Astrocyte (in vitro differentiated cells and primary cell): Measurements from ENCODE around the gene NPRL2.

Experiments
- EZH2 ChIP-seq: IDR thresholded peaks from 2 replicates; pipeline ENCODE4 v1.6.1; 2012; ENCODE audit warnings: mild to moderate bottlenecking, low read length, inconsistent platforms; ENCODE audit not compliant: insufficient read depth
- TF ChIP-seq, protein P1 (sequence below): IDR thresholded peaks from 2 replicates; pipeline ENCODE4 v1.5.1; 2011; ENCODE audit warnings: low read depth, mild to moderate bottlenecking, inconsistent platforms, low read length, moderate library complexity; ENCODE audit not compliant: insufficient read depth

DNA sequence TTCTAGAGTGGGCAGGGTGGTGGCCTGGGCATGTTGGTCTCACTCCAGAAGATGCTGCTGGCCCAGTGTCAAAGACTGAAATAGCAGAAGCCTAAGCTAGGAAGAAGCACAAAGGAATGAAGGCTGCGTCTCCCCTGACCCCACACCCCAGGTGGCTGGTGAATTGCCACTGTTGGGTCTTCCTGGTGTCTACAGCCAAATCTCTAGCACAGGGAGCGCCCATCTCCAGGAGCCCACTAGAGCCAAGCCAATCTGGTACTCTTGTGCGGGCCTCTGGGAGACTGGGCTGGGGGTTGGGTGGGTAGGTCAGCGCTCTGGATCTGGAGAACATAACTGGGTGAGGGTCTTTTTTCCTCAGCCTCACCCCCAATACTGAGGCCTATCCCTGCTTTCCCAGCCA is 23.4 kb downstream of the NPRL2 start:
- TF ChIP-seq, protein P1, sequence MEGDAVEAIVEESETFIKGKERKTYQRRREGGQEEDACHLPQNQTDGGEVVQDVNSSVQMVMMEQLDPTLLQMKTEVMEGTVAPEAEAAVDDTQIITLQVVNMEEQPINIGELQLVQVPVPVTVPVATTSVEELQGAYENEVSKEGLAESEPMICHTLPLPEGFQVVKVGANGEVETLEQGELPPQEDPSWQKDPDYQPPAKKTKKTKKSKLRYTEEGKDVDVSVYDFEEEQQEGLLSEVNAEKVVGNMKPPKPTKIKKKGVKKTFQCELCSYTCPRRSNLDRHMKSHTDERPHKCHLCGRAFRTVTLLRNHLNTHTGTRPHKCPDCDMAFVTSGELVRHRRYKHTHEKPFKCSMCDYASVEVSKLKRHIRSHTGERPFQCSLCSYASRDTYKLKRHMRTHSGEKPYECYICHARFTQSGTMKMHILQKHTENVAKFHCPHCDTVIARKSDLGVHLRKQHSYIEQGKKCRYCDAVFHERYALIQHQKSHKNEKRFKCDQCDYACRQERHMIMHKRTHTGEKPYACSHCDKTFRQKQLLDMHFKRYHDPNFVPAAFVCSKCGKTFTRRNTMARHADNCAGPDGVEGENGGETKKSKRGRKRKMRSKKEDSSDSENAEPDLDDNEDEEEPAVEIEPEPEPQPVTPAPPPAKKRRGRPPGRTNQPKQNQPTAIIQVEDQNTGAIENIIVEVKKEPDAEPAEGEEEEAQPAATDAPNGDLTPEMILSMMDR, result no peak
- no peak for TF ChIP-seq EZH2
